DND-41 (cell line): ENCODE data around the gene FAM13A.

ENCODE experiments used
- CTCF ChIP-seq: IDR thresholded peaks from 2 replicates; pipeline ENCODE4 v1.5.1; 2012; ENCODE audit warnings: borderline replicate concordance, low read length, moderate library complexity, mild to moderate bottlenecking; ENCODE audit not compliant: poor library complexity, severe bottlenecking; ENCODE audit errors: extremely low read depth
- EZH2 ChIP-seq: IDR thresholded peaks from 3 replicates; pipeline ENCODE4 v1.6.1; 2012; ENCODE audit warnings: borderline replicate concordance, low read depth, mild to moderate bottlenecking, moderate library complexity, low read length, inconsistent platforms; ENCODE audit not compliant: severe bottlenecking

GRCh38 chr4:89101256-89102161 is 44.5 kb upstream of the FAM13A start:
- TF ChIP-seq CTCF (no peak), EZH2 (no peak)
